Stimulated activated naive CD8-positive, alpha-beta T cell treated with anti-CD3 and anti-CD28 coated beads, Interleukin-15, Interleukin-2, amounts not matched to agents 100 U/mL and 50 U/mL, for 24 hours (primary cell): ENCODE data around the gene RRM1.

Experiments used
- ATAC-seq: fragments of 150-1000 bp; cut with Tn5 transposase; one replicate; pipeline ENCODE4 v1.10.0; 2021
- DNase-seq: peaks from one replicate; pipeline ENCODE4 v3.0.0; 2021

RRM1 gene

GRCh38 chr11:4187055-4187988 is 92.7 kb downstream of the RRM1 start:
- ATAC-seq, result peak; percentile 94

More at GRCh38 chr11:4187055-4187988, 92.7 kb downstream of the RRM1 start:
- peak; percentile 92 for DNase-seq
